Activated CD4-positive, alpha-beta T cell treated with anti-CD3 and anti-CD28 coated beads, Interleukin-2, Interleukin-6, amounts not matched to agents 100 ng/mL and 50 ng/mL, durations not matched to agents 16 hours and 8 hours (primary cell): ENCODE results near the gene SORBS2.

Experiments used
- DNase-seq: peaks from one replicate; pipeline ENCODE4 v3.0.0-alpha.2; 2020

The SORBS2 gene

GRCh38 chr4:185541251-185541727 is 270.7 kb downstream of the SORBS2 start:
- no peak for DNase-seq

- DNase-seq: no peak
Measured at GRCh38 chr4:185540487-185541120, 271.4 kb downstream of the SORBS2 start.

- no peak for DNase-seq
Measured at GRCh38 chr4:185540040-185540439, 272.0 kb downstream of the SORBS2 start.

- DNase-seq: no peak
Measured at GRCh38 chr4:185538806-185539205, 273.2 kb downstream of the SORBS2 start.

GRCh38 chr4:185536411-185536709 is 275.6 kb downstream of the SORBS2 start:
- no peak for DNase-seq

- no peak for DNase-seq
Measured at GRCh38 chr4:185535612-185536410, 276.2 kb downstream of the SORBS2 start.
